GM06990 (cell line): ENCODE data around the gene HECW1.

Source experiments
- DNase-seq: peaks from one replicate; pipeline ENCODE4 v3.0.0-alpha.2; 2011; ENCODE audit not compliant: insufficient read length; ENCODE audit errors: extremely low read depth
- H3K27me3 ChIP-seq: replicated peaks from 2 replicates; pipeline ENCODE4 v1.6.0; 2011; ENCODE audit warnings: low read length; ENCODE audit not compliant: control insufficient read depth, insufficient read depth
- H3K36me3 ChIP-seq: 2 replicates; pipeline ENCODE4 v1.5.1; 2011; ENCODE audit warnings: low read length; ENCODE audit not compliant: control insufficient read depth, insufficient read depth
- H3K4me3 ChIP-seq: replicated peaks from 2 replicates; pipeline ENCODE4 v1.5.1; 2011; ENCODE audit warnings: low read depth, mild to moderate bottlenecking, control low read depth, low read length
- CTCF ChIP-seq: IDR thresholded peaks from 2 replicates; pipeline ENCODE4 v1.5.1; 2011; ENCODE audit warnings: low read length, control low read depth, mild to moderate bottlenecking, inconsistent platforms; ENCODE audit not compliant: insufficient read depth, poor library complexity, severe bottlenecking

HECW1 gene

GRCh38 chr7:43470110-43470509, 357.7 kb downstream of the HECW1 start:
- Histone ChIP-seq H3K36me3 (no peaks in the 10 kb centered on the region), H3K4me3 (no peak overlapping the region), H3K27me3 (no peaks in the 10 kb centered on the region)
- DNase-seq, result no peak
- TF ChIP-seq CTCF, result no peak

GRCh38 chr7:43475983-43476382, 363.5 kb downstream of the HECW1 start:
- Histone ChIP-seq H3K27me3 (no peaks in the 10 kb centered on the region), H3K36me3 (no peaks in the 10 kb centered on the region), H3K4me3 (no peak overlapping the region)
- no peak for TF ChIP-seq CTCF
- DNase-seq, result no peak

- DNase-seq, result no peak
- H3K36me3 ChIP-seq, result no peaks in the 10 kb centered on the region
- no peak overlapping the region for H3K4me3 ChIP-seq
- no peaks in the 10 kb centered on the region for H3K27me3 ChIP-seq
- TF ChIP-seq CTCF, result no peak
Measured at GRCh38 chr7:43476896-43477295, 364.4 kb downstream of the HECW1 start.

- no peaks in the 10 kb centered on the region for H3K36me3 ChIP-seq
- H3K4me3 ChIP-seq, result no peak overlapping the region
- TF ChIP-seq CTCF, result no peak
- H3K27me3 ChIP-seq, result no peaks in the 10 kb centered on the region
- DNase-seq, result no peak
Measured at GRCh38 chr7:43479042-43479441, 366.6 kb downstream of the HECW1 start.

- no peak for TF ChIP-seq CTCF
- H3K36me3 ChIP-seq, result no peaks in the 10 kb centered on the region
- no peak overlapping the region for H3K4me3 ChIP-seq
- DNase-seq, result no peak
- no peaks in the 10 kb centered on the region for H3K27me3 ChIP-seq
Measured at GRCh38 chr7:43479543-43479942, 367.1 kb downstream of the HECW1 start.

GRCh38 chr7:43480581-43480980, 368.1 kb downstream of the HECW1 start:
- TF ChIP-seq CTCF, result no peak

More at GRCh38 chr7:43480581-43480980, 368.1 kb downstream of the HECW1 start:
- Histone ChIP-seq H3K27me3 (no peaks in the 10 kb centered on the region), H3K4me3 (no peak overlapping the region), H3K36me3 (no peaks in the 10 kb centered on the region)
- no peak for DNase-seq
